ENCODE measurements around the gene MGA. TPM values are rescaled to one million over a fixed set of nuclear protein-coding genes. Genes with fewer than 3 reads are reported as not detected.

The MGA gene
- total and polyA plus RNA-seq, 2 donors, result 5.2 to 42.7 TPM

DNA sequence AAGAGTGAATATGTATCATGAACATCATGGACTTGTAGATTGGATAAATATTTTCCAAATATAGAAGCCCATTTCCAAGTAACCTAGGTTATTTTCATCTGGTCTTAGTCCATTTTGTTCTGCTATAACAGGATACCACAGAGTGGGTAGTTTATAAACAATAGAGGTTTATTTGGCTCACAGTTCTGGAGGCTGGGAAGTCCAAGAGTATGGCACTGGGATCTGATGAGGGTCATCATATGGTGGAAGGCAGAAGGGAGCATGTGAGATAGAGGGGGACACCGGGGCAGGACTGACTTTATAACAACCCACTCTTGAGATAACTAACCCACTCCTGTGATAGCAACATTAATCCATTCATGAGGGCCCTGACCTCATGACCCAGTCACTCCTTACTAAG lies 9.4 kb upstream of the MGA start:
- Histone ChIP-seq H3K36me3 (ENCODE audit: control insufficient read depth in 2 of 2, insufficient read depth in 2 of 2, low read length in 1 of 2) (no peaks in the 10 kb centered on the region), H3K9me3 (ENCODE audit: control insufficient read depth in 2 of 2, insufficient read depth in 1 of 2, low read length in 1 of 2) (no peaks in the 10 kb centered on the region), H3K27ac (ENCODE audit: low read depth in 1 of 2, low read length in 1 of 2) (no peak overlapping the region), H3K27me3 (ENCODE audit: control insufficient read depth in 2 of 2, insufficient read depth in 1 of 2, low read length in 1 of 2) (no peaks in the 10 kb centered on the region), H3K4me3 (ENCODE audit: low read length in 2 of 2) (no peak overlapping the region), H3K4me1 (ENCODE audit: control insufficient read depth in 2 of 2, insufficient read depth in 2 of 2, low read length in 2 of 2) (no peaks in the 10 kb centered on the region)
- WGBS, result 98% methylated on average over 1 of the region's 1 CpG
- no peak for DNase-seq (ENCODE audit: low read depth in 6 of 9, low spot score in 9 of 9)

DNA sequence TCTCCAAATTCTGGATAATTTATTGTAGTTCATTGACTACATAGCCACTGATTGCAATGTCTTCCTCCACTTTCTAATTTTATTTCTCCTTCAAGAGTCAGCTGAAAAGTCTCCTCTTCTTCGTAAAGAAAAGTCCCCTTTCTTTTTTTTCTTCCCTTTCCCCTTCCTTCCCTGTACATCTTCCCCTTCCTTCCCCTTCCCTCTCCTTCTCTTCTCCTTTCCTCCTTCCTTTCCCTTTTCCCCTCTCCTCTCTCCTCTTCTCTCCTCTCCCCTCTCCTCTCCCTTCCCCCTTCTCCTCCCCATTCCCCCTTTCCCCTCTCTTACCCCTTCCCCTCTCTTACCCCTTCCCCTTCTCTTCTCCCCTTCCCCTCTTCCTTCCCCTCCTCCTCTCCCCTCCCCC lies 8.8 kb upstream of the MGA start:
- Histone ChIP-seq H3K4me3 (ENCODE audit: low read length in 2 of 2) (no peak overlapping the region), H3K9me3 (ENCODE audit: control insufficient read depth in 2 of 2, insufficient read depth in 1 of 2, low read length in 1 of 2) (no peaks in the 10 kb centered on the region), H3K27me3 (ENCODE audit: control insufficient read depth in 2 of 2, insufficient read depth in 1 of 2, low read length in 1 of 2) (no peaks in the 10 kb centered on the region), H3K36me3 (ENCODE audit: control insufficient read depth in 2 of 2, insufficient read depth in 2 of 2, low read length in 1 of 2) (no peaks in the 10 kb centered on the region), H3K27ac (ENCODE audit: low read depth in 1 of 2, low read length in 1 of 2) (no peak overlapping the region), H3K4me1 (ENCODE audit: control insufficient read depth in 2 of 2, insufficient read depth in 2 of 2, low read length in 2 of 2) (no peaks in the 10 kb centered on the region)
- no peak for DNase-seq (ENCODE audit: low read depth in 6 of 9, low spot score in 9 of 9)
- WGBS, result 94% methylated on average over 1 of the region's 1 CpG

DNA sequence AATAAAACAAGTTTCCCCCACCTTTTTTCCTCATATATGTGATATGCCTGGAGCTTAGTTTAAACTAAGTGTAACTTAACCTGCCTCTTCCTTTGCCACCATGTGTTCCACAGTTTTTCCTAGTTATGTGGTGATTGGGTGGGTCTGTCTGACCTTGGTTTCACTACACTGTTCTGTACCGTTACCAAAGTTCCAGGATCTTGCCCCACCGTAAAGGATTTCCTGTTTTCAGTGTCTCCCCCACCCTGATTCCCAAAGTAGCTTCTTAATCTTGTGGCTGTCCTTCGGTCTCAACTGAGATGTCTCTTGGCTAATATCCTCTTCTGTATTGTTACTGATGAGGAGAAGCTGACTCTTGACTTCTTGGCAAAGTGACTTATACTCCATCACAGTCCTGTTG lies 6.4 kb upstream of the MGA start:
- WGBS, result 83% methylated on average over 3 of the region's 3 CpGs
- no peak for DNase-seq (ENCODE audit: low read depth in 6 of 9, low spot score in 9 of 9)

DNA sequence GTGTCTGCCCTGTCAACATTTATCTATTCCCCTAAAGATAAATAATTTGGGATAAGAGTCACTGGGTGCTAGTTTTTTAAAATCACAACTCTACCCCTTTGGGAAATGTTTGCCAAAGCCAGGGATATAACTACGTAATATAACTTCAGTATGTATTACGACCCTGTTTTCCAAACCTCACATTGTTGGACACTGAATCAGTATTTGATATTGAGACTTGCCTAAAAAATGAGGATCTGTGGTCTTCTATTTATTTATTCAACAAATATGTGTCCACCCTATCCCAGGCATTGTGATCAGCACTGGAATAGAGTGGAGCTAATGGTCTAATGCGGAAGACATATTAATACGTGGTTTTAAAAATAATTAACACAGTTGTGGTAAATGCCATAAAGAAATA lies 4.5 kb upstream of the MGA start:
- no peak for DNase-seq (ENCODE audit: low read depth in 6 of 9, low spot score in 9 of 9)
- Histone ChIP-seq H3K4me1 (ENCODE audit: control insufficient read depth in 2 of 2, insufficient read depth in 2 of 2, low read length in 2 of 2) (peaks cover 5 to 15% of the 10 kb centered on the region in 2 donors), H3K4me3 (ENCODE audit: low read length in 2 of 2) (no peak overlapping the region), H3K36me3 (ENCODE audit: control insufficient read depth in 2 of 2, insufficient read depth in 2 of 2, low read length in 1 of 2) (no peaks in the 10 kb centered on the region), H3K9me3 (ENCODE audit: control insufficient read depth in 2 of 2, insufficient read depth in 1 of 2, low read length in 1 of 2) (peaks cover 0 to 9% of the 10 kb centered on the region in 2 donors), H3K27me3 (ENCODE audit: control insufficient read depth in 2 of 2, insufficient read depth in 1 of 2, low read length in 1 of 2) (peaks cover 0 to 7% of the 10 kb centered on the region in 2 donors), H3K27ac (ENCODE audit: low read depth in 1 of 2, low read length in 1 of 2) (no peak overlapping the region)
- 97% methylated on average over 4 of the region's 4 CpGs for WGBS

More for the DNA sequence above, 6.4 kb upstream of the MGA start:
- H3K9me3 ChIP-seq (ENCODE audit: control insufficient read depth in 2 of 2, insufficient read depth in 1 of 2, low read length in 1 of 2), result no peaks in the 10 kb centered on the region
- H3K27me3 ChIP-seq (ENCODE audit: control insufficient read depth in 2 of 2, insufficient read depth in 1 of 2, low read length in 1 of 2), result no peaks in the 10 kb centered on the region
- no peaks in the 10 kb centered on the region for H3K4me1 ChIP-seq (ENCODE audit: control insufficient read depth in 2 of 2, insufficient read depth in 2 of 2, low read length in 2 of 2)
- no peak overlapping the region for H3K27ac ChIP-seq (ENCODE audit: low read depth in 1 of 2, low read length in 1 of 2)
- no peak overlapping the region for H3K4me3 ChIP-seq (ENCODE audit: low read length in 2 of 2)
- no peaks in the 10 kb centered on the region for H3K36me3 ChIP-seq (ENCODE audit: control insufficient read depth in 2 of 2, insufficient read depth in 2 of 2, low read length in 1 of 2)

DNA sequence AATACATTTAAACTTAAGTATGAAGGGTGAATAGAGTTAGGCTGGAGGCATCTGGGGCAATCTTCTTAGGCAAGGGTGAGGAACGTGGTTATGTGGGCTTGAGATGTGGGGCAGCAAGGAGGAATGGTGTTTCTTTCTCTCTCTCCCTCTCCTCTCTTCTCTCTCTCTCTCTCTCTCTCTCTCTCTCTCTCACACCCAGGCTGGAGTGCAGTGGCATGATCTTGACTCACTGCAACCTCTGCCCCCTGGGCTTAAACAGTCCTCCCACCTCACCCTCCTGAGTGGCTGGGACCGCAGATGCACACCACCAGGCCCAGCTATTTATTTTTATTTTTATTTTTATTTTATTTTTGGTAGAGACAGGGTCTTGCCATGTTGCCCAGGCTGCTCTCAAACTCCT lies 4.0 kb upstream of the MGA start:
- DNase-seq (ENCODE audit: low read depth in 6 of 9, low spot score in 9 of 9), result no peak
- Histone ChIP-seq H3K4me1 (ENCODE audit: control insufficient read depth in 2 of 2, insufficient read depth in 2 of 2, low read length in 2 of 2) (peaks cover 9 to 20% of the 10 kb centered on the region in 2 donors), H3K4me3 (ENCODE audit: low read length in 2 of 2) (no peak overlapping the region), H3K27me3 (ENCODE audit: control insufficient read depth in 2 of 2, insufficient read depth in 1 of 2, low read length in 1 of 2) (peaks cover 0 to 7% of the 10 kb centered on the region in 2 donors), H3K36me3 (ENCODE audit: control insufficient read depth in 2 of 2, insufficient read depth in 2 of 2, low read length in 1 of 2) (no peaks in the 10 kb centered on the region), H3K9me3 (ENCODE audit: control insufficient read depth in 2 of 2, insufficient read depth in 1 of 2, low read length in 1 of 2) (peaks cover 0 to 12% of the 10 kb centered on the region in 2 donors), H3K27ac (ENCODE audit: low read depth in 1 of 2, low read length in 1 of 2) (no peak overlapping the region)
- WGBS, result 63% methylated on average over 2 of the region's 2 CpGs

DNA sequence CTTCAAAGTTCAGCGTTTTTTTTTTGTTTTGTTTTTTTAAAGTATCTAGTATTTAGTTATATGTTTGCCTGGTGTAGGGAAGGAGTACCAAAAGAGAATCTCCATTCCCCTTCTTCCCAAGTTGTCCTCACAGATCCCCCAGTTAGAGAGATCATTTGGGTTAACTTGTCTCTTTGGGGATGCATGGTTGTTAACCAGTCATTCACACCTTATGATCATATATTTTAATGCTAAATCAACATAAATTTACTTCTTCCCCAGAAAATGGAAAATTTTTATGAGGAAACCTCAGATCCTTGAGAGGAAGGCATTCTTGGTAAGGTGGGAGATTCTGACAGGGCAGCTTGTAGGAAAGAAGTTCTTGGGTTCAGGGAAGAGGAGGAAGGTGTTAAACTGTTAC lies 1.5 kb upstream of the MGA start:
- peaks cover 15 to 29% of the 10 kb centered on the region in 2 donors for H3K4me1 ChIP-seq (ENCODE audit: control insufficient read depth in 2 of 2, insufficient read depth in 2 of 2, low read length in 2 of 2)
- 73% methylated on average over 1 of the region's 1 CpG for WGBS

DNA sequence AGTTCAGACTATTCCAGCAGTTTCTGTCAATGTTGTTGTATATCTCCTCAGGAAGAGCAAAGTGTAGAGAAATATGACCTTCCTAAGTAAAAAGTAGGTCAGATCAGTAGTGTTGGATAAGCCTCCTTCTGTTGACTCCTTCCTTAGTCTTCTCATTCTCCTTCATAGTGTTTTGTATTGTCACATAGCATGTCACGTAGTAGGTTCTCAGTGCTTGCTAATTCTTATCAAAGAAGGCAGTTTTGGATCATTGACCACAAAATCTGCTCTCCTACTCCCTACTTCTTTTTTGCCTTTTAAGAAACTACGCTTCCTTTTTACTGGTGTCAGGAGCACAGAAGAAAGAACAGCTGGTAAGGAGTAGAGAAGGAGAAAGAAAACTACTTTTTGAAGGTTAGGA lies 1.0 kb upstream of the MGA start:
- DNase-seq (ENCODE audit: low read depth in 6 of 9, low spot score in 9 of 9), result peak in 2 of 9 donors; percentile 4
- H3K27ac ChIP-seq (ENCODE audit: low read depth in 1 of 2, low read length in 1 of 2), result no peak overlapping the region
- no peak overlapping the region for H3K4me3 ChIP-seq (ENCODE audit: low read length in 2 of 2)
- H3K36me3 ChIP-seq (ENCODE audit: control insufficient read depth in 2 of 2, insufficient read depth in 2 of 2, low read length in 1 of 2), result no peaks in the 10 kb centered on the region
- H3K4me1 ChIP-seq (ENCODE audit: control insufficient read depth in 2 of 2, insufficient read depth in 2 of 2, low read length in 2 of 2), result peaks cover 15 to 29% of the 10 kb centered on the region in 2 donors
- WGBS, result 72% methylated on average over 2 of the region's 2 CpGs
- peaks cover 0 to 12% of the 10 kb centered on the region in 2 donors for H3K9me3 ChIP-seq (ENCODE audit: control insufficient read depth in 2 of 2, insufficient read depth in 1 of 2, low read length in 1 of 2)
- H3K27me3 ChIP-seq (ENCODE audit: control insufficient read depth in 2 of 2, insufficient read depth in 1 of 2, low read length in 1 of 2), result peaks cover 0 to 7% of the 10 kb centered on the region in 2 donors

More for the DNA sequence above, 1.5 kb upstream of the MGA start:
- DNase-seq (ENCODE audit: low read depth in 6 of 9, low spot score in 9 of 9), result no peak
- no peak overlapping the region for H3K27ac ChIP-seq (ENCODE audit: low read depth in 1 of 2, low read length in 1 of 2)
- peaks cover 0 to 7% of the 10 kb centered on the region in 2 donors for H3K27me3 ChIP-seq (ENCODE audit: control insufficient read depth in 2 of 2, insufficient read depth in 1 of 2, low read length in 1 of 2)
- H3K9me3 ChIP-seq (ENCODE audit: control insufficient read depth in 2 of 2, insufficient read depth in 1 of 2, low read length in 1 of 2), result peaks cover 0 to 12% of the 10 kb centered on the region in 2 donors
- no peak overlapping the region for H3K4me3 ChIP-seq (ENCODE audit: low read length in 2 of 2)
- no peaks in the 10 kb centered on the region for H3K36me3 ChIP-seq (ENCODE audit: control insufficient read depth in 2 of 2, insufficient read depth in 2 of 2, low read length in 1 of 2)

DNA sequence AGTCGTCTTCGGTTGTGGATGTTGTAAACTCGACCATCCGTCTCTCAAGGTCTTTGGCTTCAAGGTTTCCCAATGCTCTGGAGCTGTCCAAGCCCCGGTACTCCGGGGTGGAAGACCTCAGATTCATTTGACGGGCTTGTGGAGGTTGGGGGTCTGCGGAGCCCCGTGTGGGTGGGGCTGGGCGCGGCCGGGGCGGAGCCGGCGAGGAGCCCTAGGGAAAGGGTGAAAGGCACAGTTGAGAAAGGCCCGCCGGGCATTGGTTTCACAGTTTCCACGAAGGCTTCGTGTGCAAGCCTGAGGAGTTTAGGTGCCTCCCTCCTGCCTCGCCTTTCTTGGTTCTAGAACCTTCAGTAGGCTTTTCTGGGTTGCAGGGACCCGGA lies 360 bp upstream of the MGA start:
- DNase-seq (ENCODE audit: low read depth in 6 of 9, low spot score in 9 of 9), result no peak
- peak overlapping the region; percentile 95 to 97 for H3K27ac ChIP-seq (ENCODE audit: low read depth in 1 of 2, low read length in 1 of 2)
- H3K9me3 ChIP-seq (ENCODE audit: control insufficient read depth in 2 of 2, insufficient read depth in 1 of 2, low read length in 1 of 2), result peaks cover 0 to 12% of the 10 kb centered on the region in 2 donors
- peak overlapping the region; percentile 64 to 75 for H3K4me3 ChIP-seq (ENCODE audit: low read length in 2 of 2)
- peaks cover 0 to 7% of the 10 kb centered on the region in 2 donors for H3K27me3 ChIP-seq (ENCODE audit: control insufficient read depth in 2 of 2, insufficient read depth in 1 of 2, low read length in 1 of 2)
- WGBS, result 17% methylated on average over 21 of the region's 21 CpGs
- no peaks in the 10 kb centered on the region for H3K36me3 ChIP-seq (ENCODE audit: control insufficient read depth in 2 of 2, insufficient read depth in 2 of 2, low read length in 1 of 2)
- peaks cover 15 to 29% of the 10 kb centered on the region in 2 donors for H3K4me1 ChIP-seq (ENCODE audit: control insufficient read depth in 2 of 2, insufficient read depth in 2 of 2, low read length in 2 of 2)

DNA sequence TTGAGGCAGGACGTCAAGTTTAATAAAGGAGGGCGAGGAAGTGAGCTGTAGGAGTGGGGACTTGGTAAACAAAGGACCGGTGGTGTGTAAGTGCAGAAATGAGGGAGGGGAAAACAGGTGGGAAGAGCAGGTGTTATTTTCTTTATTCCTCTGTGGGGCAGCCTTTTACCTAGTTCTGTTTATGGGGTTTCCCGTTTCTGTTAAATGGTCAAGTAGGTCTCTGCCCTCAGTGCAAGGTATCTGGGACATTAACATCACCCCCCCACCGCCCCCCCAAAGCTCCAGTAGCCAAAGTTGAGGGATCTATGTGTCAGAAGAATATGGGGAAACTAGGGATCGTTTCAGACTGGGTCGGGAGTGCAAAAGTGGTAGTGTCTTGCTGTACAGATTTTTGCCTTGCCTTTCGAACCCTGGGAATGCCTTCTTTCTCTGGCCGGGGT lies 893 bp downstream of the MGA start:
- H3K9me3 ChIP-seq (ENCODE audit: control insufficient read depth in 2 of 2, insufficient read depth in 1 of 2, low read length in 1 of 2), result peaks cover 0 to 12% of the 10 kb centered on the region in 2 donors
- WGBS, result 1% methylated on average over 9 of the region's 9 CpGs
- peak in 3 of 9 donors; percentile 4 to 16 (median 10) for DNase-seq (ENCODE audit: low read depth in 6 of 9, low spot score in 9 of 9)
- H3K4me3 ChIP-seq (ENCODE audit: low read length in 2 of 2), result peak overlapping the region; percentile 64 to 75
- peaks cover 0 to 7% of the 10 kb centered on the region in 2 donors for H3K27me3 ChIP-seq (ENCODE audit: control insufficient read depth in 2 of 2, insufficient read depth in 1 of 2, low read length in 1 of 2)
- peak overlapping the region; percentile 95 to 97 for H3K27ac ChIP-seq (ENCODE audit: low read depth in 1 of 2, low read length in 1 of 2)
- H3K36me3 ChIP-seq (ENCODE audit: control insufficient read depth in 2 of 2, insufficient read depth in 2 of 2, low read length in 1 of 2), result no peaks in the 10 kb centered on the region
- peaks cover 15 to 29% of the 10 kb centered on the region in 2 donors for H3K4me1 ChIP-seq (ENCODE audit: control insufficient read depth in 2 of 2, insufficient read depth in 2 of 2, low read length in 2 of 2)

All from thymus (tissue), 11 donors.